NT2/D1 (cell line): Measurements from ENCODE around the gene SURF4.

Source experiments
- SUZ12 ChIP-seq: IDR thresholded peaks from 2 replicates; pipeline ENCODE4 v1.6.1; 2011; ENCODE audit not compliant: insufficient read length, insufficient read depth; ENCODE audit errors: extremely low read depth
- YY1 ChIP-seq: IDR thresholded peaks from 2 replicates; pipeline ENCODE4 v1.6.1; 2011; ENCODE audit not compliant: insufficient read length, insufficient read depth
- ZNF274 ChIP-seq: IDR thresholded peaks from 2 replicates; pipeline ENCODE4 v1.6.1; 2011; ENCODE audit warnings: mild to moderate bottlenecking, low read depth, low read length

GRCh38 chr9:133332381-133332730, 43.5 kb downstream of the SURF4 start:
- TF ChIP-seq YY1 (no peak), ZNF274 (no peak), SUZ12 (no peak)
